A673 (cell line): ENCODE results near the gene ICAM3. TPM values are rescaled to one million over a fixed set of nuclear protein-coding genes. Genes with fewer than 3 reads are reported as not detected.
"Not testable (repeated sequence)": the region's sequence is repeated elsewhere in the genome, so short reads cannot be mapped to it uniquely, and the experiment has no call there.

Experiments
- BruUV-seq: library from RNA; stranded (reverse); fragments of 400-500 nt; replicated peaks from 2 replicates; lab custom pipeline; 2021; lab: Mats Ljungman, UMichigan
- CTCF ChIA-PET: fragments of 300-600 bp; sonication (Branson Sonifier 250); formaldehyde crosslinking; loops from one replicate; lab custom pipeline; 2022; ENCODE audit warnings: antibody characterized with exemption; lab: Charles Lee
- POLR2A ChIA-PET: fragments of 300-600 bp; sonication (Branson Sonifier 250); formaldehyde crosslinking; loops from one replicate; lab custom pipeline; 2022; ENCODE audit warnings: antibody characterized with exemption; ENCODE audit not compliant: low non-redundant PET; lab: Charles Lee
- DNase-seq: peaks from one replicate; pipeline ENCODE4 v3.0.0-alpha.2; 2015; ENCODE audit warnings: low spot score
- H3K27ac ChIP-seq: fragments of 200-600 bp; sonication (generic); 2 replicates; pipeline ENCODE4 v1.5.1; 2016; ENCODE audit warnings: mixed run types, low read depth, mild to moderate bottlenecking, mixed read lengths, antibody characterized with exemption, low read length; ENCODE audit not compliant: poor library complexity, severe bottlenecking
- H3K27me3 ChIP-seq: fragments of 200-600 bp; sonication (generic); replicated peaks from 2 replicates; pipeline ENCODE4 v1.6.1; 2017; ENCODE audit warnings: mixed run types, low read depth, mild to moderate bottlenecking, mixed read lengths, antibody characterized with exemption, low read length; ENCODE audit not compliant: insufficient read depth, poor library complexity
- H3K36me3 ChIP-seq: fragments of 200-600 bp; sonication (generic); 2 replicates; pipeline ENCODE4 v1.6.1; 2016; ENCODE audit warnings: mixed run types, mild to moderate bottlenecking, mixed read lengths, antibody characterized with exemption, low read length; ENCODE audit not compliant: insufficient read depth, poor library complexity, severe bottlenecking
- H3K4me1 ChIP-seq: fragments of 200-600 bp; sonication (generic); 2 replicates; pipeline ENCODE4 v1.6.1; 2017; ENCODE audit warnings: mixed run types, mild to moderate bottlenecking, mixed read lengths, antibody characterized with exemption, low read length; ENCODE audit not compliant: insufficient read depth, poor library complexity, severe bottlenecking
- H3K4me3 ChIP-seq: fragments of 200-600 bp; sonication (generic); 2 replicates; pipeline ENCODE4 v1.5.1; 2016; ENCODE audit warnings: low read depth, mixed run types, mild to moderate bottlenecking, mixed read lengths, low read length; ENCODE audit not compliant: poor library complexity, severe bottlenecking
- H3K9me3 ChIP-seq: fragments of 200-600 bp; sonication (generic); 2 replicates; pipeline ENCODE4 v1.6.1; 2016; ENCODE audit warnings: mixed run types, low read depth, mild to moderate bottlenecking, mixed read lengths, antibody characterized with exemption, low read length; ENCODE audit not compliant: poor library complexity, severe bottlenecking
- EZH2 ChIP-seq: fragments of 200-600 bp; sonication (generic); IDR thresholded peaks from 2 replicates; pipeline ENCODE4 v1.6.1; 2017; ENCODE audit warnings: borderline replicate concordance, low read depth, mild to moderate bottlenecking, mixed read lengths, antibody characterized with exemption, low read length; ENCODE audit not compliant: poor library complexity, severe bottlenecking
- intact Hi-C: fragments of 100-400 bp; cut with micrococcal nuclease; formaldehyde crosslinking; loops from one replicate; pipeline ENCODE4 v1.10.0; 2022; ENCODE audit not compliant: unreplicated experiment
- total RNA-seq: library from RNA; stranded (reverse); gene quantifications from 2 replicates; pipeline ENCODE4 v1.2.3, GENCODE V29; 2021
- TF ChIP-seq, protein P1 (sequence below): fragments of 300-800, 200-600 bp; sonication (generic); conservative IDR thresholded peaks from 2 replicates; pipeline ENCODE4 v1.5.1; 2017; ENCODE audit warnings: low read depth, mild to moderate bottlenecking, antibody characterized with exemption, low read length, moderate library complexity, mixed read lengths

The ICAM3 gene
- total RNA-seq, 1 experiment from 2014 or later, result 3.2 TPM

GRCh38 chr19:10343495-10343894, 4.1 kb upstream of the ICAM3 start:
- ChIA-PET CTCF (interaction anchor here (0.6 kb wide), 1 partner anchor 430 kb away, joined by 3 read pairs; no protein-coding TSS in a partner anchor), POLR2A (no interaction called here)

DNA sequence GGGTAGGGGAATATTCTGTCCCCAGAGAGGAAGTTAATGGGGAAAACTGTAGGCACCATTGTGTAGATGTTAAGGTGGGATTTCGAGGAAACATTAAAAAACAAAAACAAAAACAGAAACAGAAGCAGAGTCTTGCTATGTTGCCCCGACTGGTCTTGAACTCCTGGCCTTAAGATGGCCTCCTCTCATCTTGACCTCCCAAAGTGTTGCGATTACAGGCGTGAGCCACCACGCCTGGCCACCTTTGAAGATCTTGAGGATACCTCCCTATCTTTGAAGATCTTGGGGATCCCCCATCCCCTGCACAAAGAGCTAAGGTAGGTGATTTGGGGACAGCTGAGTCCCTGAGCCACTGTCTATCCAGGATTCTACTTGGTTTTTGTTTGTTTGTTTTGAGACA, 553 bp upstream of the ICAM3 start:
- CTCF ChIA-PET, result interaction anchor here (0.7 kb wide), 1 partner anchor 10 kb away, joined by 3 read pairs; no protein-coding TSS in a partner anchor
- intact Hi-C loops, result loop anchor here (5.0 kb wide), 1 partner anchor 42 kb away; the partner anchor contains the start of gene TYK2
- Histone ChIP-seq H3K36me3 (no peaks in the 10 kb centered on the region), H3K4me1 (peaks cover 13% of the 10 kb centered on the region), H3K27me3 (no peaks in the 10 kb centered on the region), H3K9me3 (no peaks in the 10 kb centered on the region), H3K27ac (no peak overlapping the region), H3K4me3 (no peak overlapping the region)
- POLR2A ChIA-PET, result no interaction called here
- TF ChIP-seq, protein P1, sequence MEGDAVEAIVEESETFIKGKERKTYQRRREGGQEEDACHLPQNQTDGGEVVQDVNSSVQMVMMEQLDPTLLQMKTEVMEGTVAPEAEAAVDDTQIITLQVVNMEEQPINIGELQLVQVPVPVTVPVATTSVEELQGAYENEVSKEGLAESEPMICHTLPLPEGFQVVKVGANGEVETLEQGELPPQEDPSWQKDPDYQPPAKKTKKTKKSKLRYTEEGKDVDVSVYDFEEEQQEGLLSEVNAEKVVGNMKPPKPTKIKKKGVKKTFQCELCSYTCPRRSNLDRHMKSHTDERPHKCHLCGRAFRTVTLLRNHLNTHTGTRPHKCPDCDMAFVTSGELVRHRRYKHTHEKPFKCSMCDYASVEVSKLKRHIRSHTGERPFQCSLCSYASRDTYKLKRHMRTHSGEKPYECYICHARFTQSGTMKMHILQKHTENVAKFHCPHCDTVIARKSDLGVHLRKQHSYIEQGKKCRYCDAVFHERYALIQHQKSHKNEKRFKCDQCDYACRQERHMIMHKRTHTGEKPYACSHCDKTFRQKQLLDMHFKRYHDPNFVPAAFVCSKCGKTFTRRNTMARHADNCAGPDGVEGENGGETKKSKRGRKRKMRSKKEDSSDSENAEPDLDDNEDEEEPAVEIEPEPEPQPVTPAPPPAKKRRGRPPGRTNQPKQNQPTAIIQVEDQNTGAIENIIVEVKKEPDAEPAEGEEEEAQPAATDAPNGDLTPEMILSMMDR, result no peak
- TF ChIP-seq EZH2, result no peak
- BruUV-seq, result no TSS peak
- DNase-seq, result no peak

More at GRCh38 chr19:10343495-10343894, 4.1 kb upstream of the ICAM3 start:
- TF ChIP-seq EZH2, result no peak
- TF ChIP-seq, protein P1, result no peak
- Histone ChIP-seq H3K9me3 (no peaks in the 10 kb centered on the region), H3K27ac (no peak overlapping the region), H3K36me3 (no peaks in the 10 kb centered on the region), H3K4me3 (no peak overlapping the region), H3K4me1 (no peaks in the 10 kb centered on the region), H3K27me3 (no peaks in the 10 kb centered on the region)
- no peak for DNase-seq
- intact Hi-C loops, result no loop called here
- BruUV-seq, result no TSS peak

DNA sequence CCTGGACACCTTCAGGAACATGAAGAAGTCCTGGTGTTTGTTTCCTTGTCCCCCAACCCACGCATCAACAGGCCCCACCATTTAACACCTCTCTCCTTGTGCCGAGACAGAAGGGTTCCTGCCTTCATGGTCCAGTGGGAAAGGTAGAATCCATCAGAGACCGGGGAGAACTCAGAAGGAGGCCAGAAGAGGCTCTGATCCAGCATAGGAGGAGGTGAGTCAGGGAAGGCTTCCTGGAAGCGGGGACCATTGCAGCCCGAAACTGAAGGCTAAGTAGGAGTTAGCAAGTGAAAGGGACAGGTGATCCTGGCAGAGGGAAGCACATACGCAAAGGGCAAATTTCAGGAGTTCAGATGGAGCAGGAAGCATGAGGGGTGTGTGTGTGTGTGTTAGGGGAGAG, 484 bp downstream of the ICAM3 start:
- intact Hi-C loops, result loop anchor here (5.0 kb wide), 1 partner anchor 43 kb away; the partner anchor contains the start of gene TYK2
- no peak overlapping the region for H3K27ac ChIP-seq
- no peaks in the 10 kb centered on the region for H3K36me3 ChIP-seq
- POLR2A ChIA-PET, result no interaction called here
- BruUV-seq, result no TSS peak
- CTCF ChIA-PET, result no interaction called here
- TF ChIP-seq, protein P1, result no peak
- no peak for TF ChIP-seq EZH2
- peaks cover 20% of the 10 kb centered on the region for H3K4me1 ChIP-seq
- no peaks in the 10 kb centered on the region for H3K9me3 ChIP-seq
- H3K27me3 ChIP-seq, result no peaks in the 10 kb centered on the region
- no peak overlapping the region for H3K4me3 ChIP-seq
- DNase-seq, result no peak

GRCh38 chr19:10336725-10337124, 2.7 kb downstream of the ICAM3 start:
- H3K27ac ChIP-seq, BruUV-seq, H3K27me3 ChIP-seq, CTCF ChIA-PET, DNase-seq, H3K36me3 ChIP-seq, H3K9me3 ChIP-seq, H3K4me3 ChIP-seq: not testable (repeated sequence)
- peaks cover 27% of the 10 kb centered on the region for H3K4me1 ChIP-seq
- POLR2A ChIA-PET, result interaction anchor here (0.7 kb wide), 1 partner anchor 18 kb away, joined by 7 read pairs; no protein-coding TSS in a partner anchor
- intact Hi-C loops, result loop anchor here (5.0 kb wide), 1 partner anchor 46 kb away; the partner anchor contains the start of gene TYK2
